ENCODE data around the gene MTRF1.

MTRF1 gene

DNA sequence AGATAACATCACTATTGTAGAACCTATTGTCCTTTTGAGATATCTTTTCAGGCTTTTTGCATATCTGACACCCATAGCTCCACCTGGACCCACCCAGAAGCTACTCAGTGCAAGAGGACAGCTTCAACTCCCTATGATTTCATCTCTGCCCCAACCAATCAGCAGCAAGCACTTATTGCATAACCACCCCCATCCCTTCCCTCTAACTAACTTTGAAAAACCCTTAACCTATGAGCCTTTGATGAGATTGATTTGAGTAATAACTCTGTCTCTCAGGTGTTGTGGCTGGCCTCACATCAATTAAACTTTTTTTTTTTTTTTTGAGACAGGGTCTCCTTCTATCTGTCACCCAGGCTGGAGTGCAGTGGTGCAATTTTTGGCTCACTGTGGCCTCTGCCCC is 13.4 kb upstream of the MTRF1 start:
- H3K4me3 ChIP-seq (ENCODE audit: low read length) = no peak overlapping the region
- no peak for TF ChIP-seq CTCF (conservative IDR thresholded peaks at IDR 0.05; ENCODE audit: low read length)
- no peak for DNase-seq (ENCODE audit: low read depth)

- no peak for TF ChIP-seq CTCF (conservative IDR thresholded peaks at IDR 0.05; ENCODE audit: low read length)
- no peak overlapping the region for H3K4me3 ChIP-seq (ENCODE audit: low read length)
- DNase-seq (ENCODE audit: low read depth) = peak; percentile 29
These were observed 11.5 kb upstream of the MTRF1 start for GRCh38 chr13:41274881-41275280.

GRCh38 chr13:41273831-41274441 is 10.6 kb upstream of the MTRF1 start:
- no peak for TF ChIP-seq CTCF (conservative IDR thresholded peaks at IDR 0.05; ENCODE audit: low read length)
- DNase-seq (ENCODE audit: low read depth) = no peak
- H3K4me3 ChIP-seq (ENCODE audit: low read length) = no peak overlapping the region

GRCh38 chr13:41271456-41272285 is 8.3 kb upstream of the MTRF1 start:
- no peak overlapping the region for H3K4me3 ChIP-seq (ENCODE audit: low read length)
- no peak for DNase-seq (ENCODE audit: low read depth)
- no peak for TF ChIP-seq CTCF (conservative IDR thresholded peaks at IDR 0.05; ENCODE audit: low read length)

GRCh38 chr13:41268764-41269163 is 5.4 kb upstream of the MTRF1 start:
- no peak for DNase-seq (ENCODE audit: low read depth)
- no peak overlapping the region for H3K4me3 ChIP-seq (ENCODE audit: low read length)
- no peak for TF ChIP-seq CTCF (conservative IDR thresholded peaks at IDR 0.05; ENCODE audit: low read length)

- no peak overlapping the region for H3K4me3 ChIP-seq (ENCODE audit: low read length)
- DNase-seq (ENCODE audit: low read depth) = peak; percentile 25
- no peak for TF ChIP-seq CTCF (conservative IDR thresholded peaks at IDR 0.05; ENCODE audit: low read length)
These were observed 3.7 kb upstream of the MTRF1 start for GRCh38 chr13:41267106-41267505.
